NCI-H526 treated with DMSO at 0.1 percent for 48 hours (cell line): ENCODE measurements around the gene WDR45.

Experiments used
- DNase-seq: peaks from one replicate; lab custom pipeline; 2025; lab: John Stamatoyannopoulos, UW

WDR45 gene

DNA sequence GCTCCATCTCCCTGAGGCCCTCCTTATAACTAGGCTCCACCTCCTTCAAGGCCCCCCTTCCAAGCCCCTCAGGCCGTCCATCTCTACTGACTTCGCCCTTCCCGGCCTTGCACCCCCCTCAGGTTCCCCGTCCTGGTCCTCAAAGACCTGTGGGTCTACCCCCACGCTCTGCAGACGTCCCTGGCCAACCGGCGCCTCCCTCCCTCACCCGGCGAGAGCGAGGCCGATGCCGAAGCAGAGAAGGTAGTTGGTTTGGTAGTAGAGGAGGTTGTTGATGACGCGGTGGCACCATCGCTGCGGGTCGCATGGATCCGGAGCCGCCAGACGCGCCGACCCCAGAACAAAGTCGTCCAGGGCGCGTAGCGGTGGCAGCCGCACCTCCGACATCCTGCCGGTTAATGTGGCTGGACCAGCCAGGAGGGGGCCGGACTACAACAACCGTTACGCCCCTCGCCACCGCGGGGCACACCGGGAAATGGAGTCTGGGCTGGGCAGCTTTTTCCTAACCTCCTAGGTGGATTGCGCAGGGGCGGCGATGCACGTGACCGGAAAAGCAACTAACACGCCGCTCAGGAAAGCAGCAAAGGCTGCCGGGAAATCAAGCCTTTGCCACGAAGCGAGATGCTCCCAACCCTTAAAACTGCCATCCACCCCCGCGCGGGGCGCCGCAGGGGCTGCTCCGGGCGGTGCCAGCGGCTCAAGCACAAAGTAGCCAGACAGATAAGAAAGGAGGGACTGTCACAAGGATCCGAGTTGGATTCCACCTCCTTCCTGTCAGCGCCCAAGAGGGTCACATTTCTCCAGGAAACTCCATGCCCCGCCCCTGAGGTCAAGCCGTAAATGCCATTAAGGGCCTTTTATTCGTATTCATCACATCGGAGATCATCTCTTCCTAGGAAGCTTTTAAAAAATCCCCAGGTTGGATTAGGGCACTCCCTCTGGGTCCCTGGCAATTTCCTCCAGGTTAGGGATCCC lies 5.8 kb downstream of the WDR45 start, which contains the start of gene PRAF2:
TSS of gene PRAF2 (minus strand) at position 402 of the 975 bp plus-strand sequence. CDS start at position 387, 15 bp downstream.
- DNase-seq, result peak; percentile 83

DNA sequence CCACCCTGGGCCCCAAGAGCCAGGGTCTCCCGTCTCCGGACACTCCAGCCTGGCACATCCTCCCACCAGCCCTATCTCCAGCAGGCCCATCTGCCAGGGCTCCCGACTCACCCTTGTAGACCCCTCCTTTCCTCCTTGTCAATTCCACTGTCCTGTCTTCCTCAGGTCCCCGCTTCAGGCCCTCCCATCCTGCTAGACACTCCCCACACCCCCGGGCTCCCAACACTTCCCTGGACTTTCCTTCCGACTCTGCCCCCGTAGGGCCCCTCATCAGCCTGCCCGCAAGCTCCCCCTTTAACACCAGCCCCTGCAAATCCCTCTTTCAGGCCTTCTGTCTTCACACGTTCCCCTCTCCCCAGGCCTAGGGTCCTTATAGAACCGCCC lies 7.0 kb downstream of the WDR45 start:
- no peak for DNase-seq

DNA sequence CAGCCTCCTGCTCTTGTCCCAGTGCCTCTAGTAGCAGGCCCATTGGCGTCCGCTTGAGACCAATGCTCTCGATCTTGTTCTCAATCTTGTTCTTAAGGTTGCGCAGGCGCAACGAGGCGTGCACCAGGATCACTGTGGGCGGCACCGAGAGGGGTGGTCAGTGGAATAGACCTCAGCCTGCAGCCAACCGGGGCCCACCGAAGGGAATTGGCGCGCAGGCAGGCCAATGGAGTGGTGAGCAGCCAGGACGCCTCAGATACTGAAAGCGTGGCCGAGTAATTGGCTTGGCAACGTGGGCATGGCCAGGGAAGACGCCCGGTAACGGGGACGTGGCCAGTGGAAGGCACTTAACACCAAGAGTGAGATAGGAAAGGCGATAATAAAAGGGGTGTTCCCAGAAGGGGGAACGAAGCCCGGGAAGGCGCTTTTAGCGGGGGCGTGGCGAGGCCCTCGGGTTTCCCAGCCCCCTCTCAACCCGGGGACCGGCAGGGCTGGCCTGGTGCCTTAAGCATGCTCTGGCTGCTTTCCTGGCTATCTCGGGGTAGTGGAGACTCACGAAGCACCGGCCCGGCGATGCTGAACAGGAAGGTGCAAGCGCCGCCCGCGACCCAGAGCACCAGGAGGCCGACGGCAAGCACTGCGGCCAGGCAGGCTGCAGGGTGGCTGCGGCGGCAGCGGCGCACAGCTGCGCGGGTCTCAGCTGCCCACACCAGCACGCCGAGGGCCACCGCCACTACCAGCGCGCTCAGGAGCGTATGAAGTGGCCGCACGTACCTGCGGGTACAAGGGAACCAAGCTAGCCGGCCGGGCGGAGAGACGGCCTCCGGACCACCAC lies 7.6 kb downstream of the WDR45 start:
- no peak for DNase-seq

DNA sequence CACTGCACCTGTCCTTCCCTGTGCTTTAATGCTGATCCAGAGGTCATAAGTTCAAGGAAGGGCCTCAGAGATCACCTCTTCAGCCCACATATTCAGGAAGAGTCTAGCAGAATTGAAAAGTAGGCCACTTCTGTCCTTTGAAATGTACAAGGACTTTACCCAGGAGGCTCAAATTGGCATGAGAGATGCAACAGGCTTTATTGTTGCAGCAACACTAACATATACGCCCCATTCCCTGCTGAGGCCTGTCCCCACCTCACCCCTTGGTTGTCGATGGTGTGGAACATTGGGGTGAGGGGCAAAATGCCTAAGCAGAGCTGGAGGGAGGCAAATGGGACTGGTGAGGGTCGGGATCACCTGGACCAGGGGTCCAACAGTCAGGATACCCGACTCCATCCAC lies 8.7 kb downstream of the WDR45 start:
- DNase-seq, result no peak

DNA sequence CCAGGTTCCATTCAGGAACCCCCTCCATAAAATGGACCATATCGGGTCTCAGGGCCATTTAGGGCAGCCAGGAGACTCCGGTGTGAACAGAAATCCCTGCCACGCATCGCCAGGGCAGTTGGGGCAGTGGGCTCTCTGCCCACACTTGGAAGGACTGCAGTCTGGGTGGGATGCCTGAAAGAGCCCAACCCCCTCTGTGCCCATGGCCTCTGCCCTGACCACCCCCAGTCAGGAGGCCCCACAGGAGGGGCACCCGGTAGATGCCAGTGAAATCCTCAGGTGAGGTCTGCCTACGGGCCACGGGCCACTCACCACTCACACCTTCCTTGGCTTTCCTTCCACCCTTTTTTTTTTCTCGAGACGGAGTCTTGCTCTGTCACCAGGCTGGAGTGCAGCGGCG lies 10.6 kb downstream of the WDR45 start:
- no peak for DNase-seq

DNA sequence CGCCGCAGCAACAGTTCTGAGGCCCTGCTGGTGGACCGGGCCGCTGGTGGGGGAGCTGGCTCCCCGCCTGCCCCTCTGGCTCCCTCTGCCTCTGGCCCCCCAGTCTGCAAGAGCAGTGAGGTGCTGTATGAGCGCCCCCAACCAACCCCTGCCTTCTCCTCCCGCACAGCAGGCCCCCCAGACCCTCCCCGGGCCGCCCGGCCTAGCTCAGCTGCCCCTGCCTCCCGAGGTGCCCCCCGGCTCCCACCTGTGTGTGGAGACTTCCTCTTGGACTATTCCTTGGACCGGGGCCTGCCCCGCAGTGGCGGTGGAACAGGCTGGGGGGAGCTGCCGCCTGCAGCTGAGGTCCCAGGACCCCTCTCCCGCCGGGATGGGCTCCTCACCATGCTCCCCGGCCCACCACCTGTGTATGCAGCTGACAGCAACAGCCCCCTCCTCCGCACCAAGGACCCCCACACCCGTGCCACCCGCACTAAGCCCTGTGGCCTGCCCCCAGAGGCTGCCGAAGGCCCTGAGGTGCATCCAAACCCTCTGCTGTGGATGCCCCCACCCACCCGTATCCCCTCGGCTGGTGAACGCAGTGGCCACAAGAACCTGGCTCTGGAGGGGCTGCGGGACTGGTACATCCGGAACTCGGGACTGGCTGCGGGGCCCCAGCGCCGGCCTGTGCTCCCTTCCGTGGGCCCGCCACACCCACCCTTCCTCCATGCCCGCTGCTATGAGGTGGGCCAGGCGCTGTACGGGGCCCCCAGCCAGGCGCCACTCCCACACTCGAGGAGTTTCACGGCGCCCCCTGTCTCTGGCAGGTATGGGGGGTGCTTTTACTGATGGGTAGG lies 12.2 kb downstream of the WDR45 start:
- no peak for DNase-seq

DNA sequence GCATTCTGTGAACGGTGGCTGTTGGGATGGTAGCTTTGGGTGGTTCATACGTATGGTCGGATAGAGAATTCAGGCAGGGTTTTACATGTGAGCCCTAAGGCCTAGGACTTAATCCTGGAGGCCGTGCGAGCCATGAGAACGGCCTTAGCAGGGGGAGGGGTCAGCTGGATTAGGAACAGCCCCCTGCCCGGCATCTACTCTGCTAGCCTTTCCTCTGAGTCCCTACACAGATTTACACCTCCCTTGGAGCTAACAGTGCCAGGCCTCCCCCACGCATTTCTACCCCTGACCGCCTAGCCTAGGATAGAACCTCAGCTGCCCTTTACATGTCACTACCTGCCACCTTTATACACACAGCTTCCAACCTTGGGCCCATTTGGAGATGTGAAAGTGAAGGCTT lies 13.0 kb downstream of the WDR45 start:
- DNase-seq, result no peak

DNA sequence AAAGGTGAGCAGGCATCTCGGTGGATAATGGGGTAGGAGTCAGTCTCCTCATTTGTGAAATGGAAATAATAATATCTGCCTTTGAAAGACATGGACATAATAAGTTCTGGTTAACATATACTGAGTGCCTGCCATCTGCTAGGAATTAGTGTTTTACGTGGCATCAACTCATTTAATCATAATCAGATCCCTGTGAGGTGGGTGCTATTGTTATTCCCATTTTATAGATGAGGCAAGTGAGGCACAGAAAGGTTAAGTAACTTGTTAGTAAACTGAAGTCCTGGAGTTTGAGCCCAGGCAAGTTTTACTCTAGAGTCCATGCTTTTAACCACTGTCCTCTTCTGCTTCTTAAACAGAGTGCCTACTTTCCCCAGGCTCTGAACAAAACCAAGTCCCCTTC lies 13.4 kb downstream of the WDR45 start:
- DNase-seq, result no peak

DNA sequence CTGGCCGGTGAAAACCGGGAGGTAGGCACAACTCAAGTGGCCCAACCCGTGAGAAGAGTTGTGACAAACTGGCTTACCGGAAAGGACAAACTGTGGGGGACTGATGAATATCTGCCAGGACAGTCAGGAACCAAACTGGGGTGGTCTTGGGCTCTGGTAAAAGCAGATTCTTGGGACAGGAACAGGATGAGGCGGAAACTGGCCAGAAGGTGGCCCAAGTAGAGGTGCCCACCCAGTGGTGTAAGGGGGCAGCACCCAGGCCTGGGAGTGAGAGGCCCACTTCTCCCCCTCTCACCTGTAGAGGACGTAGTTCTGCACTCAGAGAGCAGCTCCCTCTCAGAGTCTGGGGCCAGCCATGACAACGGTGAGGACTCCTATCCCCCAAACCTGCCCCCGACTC lies 15.0 kb downstream of the WDR45 start:
- no peak for DNase-seq

DNA sequence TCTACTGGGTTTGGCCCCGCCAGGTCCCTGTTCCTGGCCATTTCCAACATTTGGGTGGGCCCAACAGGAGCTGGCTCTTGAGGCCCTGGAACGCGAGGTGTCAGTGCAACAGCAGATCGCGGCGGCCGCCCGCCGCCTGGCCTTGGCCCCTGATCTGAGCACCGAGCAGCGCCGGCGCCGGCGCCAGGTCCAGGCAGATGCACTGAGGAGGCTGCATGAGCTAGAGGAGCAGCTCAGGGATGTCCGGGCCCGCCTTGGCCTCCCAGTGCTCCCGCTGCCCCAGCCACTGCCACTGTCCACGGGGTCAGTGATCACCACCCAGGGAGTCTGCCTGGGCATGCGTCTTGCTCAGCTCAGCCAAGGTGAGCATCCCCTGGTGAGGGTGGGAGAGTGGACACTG lies 15.4 kb downstream of the WDR45 start:
- no peak for DNase-seq

DNA sequence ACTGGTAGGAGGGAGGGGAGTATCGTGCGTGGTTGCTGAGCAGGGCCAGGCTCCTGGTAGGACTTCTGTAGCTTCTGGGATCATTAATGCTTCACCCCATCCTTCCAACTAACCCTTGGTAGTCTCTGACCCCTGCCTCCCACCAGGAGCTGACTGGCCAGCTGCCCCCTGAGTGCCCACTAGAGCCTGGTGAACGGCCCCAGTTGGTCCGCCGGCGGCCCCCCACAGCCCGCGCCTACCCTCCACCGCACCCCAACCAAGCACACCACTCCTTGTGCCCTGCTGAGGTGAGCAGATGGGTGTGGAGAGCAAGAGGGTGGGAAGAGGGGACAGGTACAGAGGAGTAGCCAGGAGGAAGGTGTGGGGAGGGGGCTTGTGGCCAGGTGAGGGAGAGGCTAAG lies 16.0 kb downstream of the WDR45 start:
- no peak for DNase-seq

DNA sequence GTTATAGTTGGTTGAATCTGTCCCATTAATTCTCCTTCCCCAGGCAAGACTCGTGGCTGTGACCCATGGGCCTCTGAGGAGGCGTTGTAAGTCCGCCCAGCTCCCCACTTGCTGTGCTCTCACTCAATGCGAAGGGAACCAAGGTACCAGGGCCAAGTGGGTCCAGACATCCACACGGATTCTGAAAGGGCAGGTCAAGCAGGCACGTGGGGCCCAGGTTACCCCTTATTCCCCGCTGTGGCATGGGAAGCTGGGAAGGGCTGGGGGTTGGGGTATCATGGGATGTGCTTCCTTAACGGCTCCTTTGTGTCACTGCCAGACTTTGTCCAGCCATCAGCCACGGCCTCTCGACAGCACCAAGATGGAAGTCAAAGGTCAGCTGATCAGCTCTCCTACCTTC lies 17.8 kb downstream of the WDR45 start:
- DNase-seq, result no peak

DNA sequence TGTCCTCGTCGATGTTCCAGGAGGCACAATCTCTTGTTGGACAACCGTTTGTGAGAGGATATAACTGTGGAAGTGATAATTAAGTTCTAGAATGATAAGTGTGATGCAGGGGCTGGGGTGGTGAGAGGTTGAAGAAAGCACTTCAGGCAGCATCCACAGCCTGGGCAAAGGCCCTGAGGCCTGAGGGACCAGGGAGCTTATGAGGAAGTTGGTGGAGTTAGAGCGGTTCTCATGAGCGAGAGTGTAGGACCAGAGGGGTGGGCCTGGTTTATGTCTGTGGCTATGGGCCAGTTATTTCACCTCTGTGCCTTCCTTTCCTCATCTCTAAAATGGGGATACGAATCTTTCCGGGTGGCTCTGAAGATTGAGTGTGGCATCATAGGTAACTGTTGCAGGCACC lies 18.2 kb downstream of the WDR45 start:
- no peak for DNase-seq

DNA sequence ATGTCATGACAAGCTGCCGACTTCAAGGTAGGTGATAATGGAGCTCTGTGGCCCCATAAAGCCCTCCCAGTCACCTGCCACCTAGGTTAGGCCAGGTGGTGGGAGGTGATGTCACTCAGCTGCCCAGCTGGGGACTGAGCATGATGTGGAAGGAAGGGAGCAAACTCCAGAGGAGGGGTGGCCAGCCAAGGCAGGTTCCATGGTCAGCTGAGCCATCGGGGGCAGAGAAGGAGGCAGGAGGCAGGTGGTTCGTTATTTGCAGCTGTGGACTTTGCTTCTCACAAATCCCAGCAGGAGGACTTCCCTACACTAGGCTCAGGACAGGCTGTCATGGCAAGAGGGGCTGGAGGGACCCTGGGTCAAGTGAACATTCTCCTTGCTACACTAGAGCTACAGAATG lies 18.8 kb downstream of the WDR45 start:
- no peak for DNase-seq

DNA sequence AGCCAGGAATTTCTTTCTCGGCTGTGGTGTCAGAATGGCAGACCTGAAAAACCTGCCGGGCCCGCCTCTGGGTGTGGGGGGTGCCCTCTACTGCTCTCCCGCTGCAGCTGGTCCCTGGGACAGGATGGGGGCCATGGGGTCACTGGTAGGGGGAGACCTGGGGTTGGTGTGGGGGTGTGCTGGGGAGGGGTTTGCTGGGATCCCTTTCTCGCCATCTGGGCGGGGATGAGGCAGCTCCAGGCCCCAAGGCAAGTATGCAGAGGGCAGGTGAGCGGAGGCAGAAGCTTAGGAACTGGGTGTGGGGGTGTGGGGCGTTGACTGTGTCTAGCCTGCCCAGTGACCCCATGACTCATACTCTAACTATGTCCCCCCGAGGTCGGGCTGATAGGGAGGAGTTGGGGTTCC lies 20.0 kb downstream of the WDR45 start:
- DNase-seq, result no peak

DNA sequence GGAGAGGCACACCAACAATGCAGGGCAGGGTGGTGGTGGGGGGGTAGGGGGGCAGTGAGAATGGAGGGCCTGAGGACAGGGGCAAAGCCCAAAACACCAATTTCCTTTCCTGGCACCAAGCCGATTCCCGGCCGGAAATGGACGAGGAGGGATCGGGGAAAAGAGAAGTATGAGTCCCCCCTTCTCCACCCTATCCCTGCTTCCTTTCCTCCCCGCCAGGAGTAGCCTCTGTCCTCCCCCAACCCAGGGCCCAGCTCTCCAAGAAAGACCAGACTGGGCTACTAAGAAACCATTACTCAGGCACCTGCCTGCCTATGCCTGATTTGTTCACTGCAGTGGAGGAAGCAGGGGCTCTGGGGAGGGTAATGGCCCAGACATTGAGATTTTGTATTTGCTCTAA lies 20.5 kb downstream of the WDR45 start:
- no peak for DNase-seq

DNA sequence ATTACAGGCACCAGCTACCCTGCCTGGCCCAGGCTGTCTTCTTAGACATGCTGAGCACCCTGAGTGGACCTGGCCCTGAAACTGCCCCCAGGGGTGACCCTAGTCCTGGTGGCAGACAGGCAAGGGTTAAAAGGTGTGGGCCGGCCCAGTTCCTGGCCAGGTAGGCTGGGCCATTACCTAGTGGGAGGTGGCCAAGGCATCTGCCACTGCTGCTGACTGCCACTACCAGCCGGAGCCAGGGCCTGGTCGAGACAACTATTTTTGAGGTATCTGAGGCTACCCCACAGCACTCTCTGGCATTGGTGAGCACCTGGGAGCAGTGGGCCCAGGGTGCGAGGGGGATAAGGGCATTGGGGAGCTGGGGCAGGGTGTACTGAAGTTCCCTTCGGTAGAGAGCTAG lies 20.9 kb downstream of the WDR45 start, which contains the start of gene CCDC120:
TSS of gene CCDC120 (plus strand) at position 206 of the 400 bp plus-strand sequence. CDS start 3,043 bp downstream, outside the sequence.
- no peak for DNase-seq

DNA sequence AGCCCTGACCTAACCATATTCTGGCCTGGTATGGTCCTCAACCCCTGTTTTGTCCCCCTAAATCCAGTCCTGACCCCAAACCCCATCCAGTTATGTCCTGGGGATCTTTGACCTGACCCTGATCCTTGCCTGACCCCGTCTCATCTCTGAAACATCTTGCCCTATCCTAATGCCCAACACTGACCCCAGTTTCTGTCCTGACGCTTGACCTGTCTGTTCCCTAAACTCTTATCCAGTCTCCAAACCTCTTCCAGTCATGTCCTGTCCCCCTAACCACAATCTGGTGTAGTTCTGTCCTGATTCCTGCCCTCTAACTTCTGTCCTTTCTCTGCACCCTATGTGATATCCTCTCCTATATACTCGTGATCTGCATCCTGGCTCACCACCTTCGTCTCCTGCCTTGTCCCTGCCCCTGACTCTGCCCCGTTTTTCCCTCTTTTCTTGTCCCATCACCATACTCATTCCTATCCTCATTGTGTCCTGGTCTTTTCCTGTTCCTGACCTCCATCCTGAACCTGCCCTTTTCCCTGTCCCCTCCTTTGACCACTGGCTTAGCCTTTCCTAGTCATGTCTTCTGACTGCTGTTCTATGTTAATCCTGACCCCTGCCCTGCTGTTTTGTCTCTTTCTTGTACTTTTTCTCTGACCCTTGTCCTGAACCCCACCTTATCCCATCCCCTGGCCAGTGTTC lies 25.5 kb downstream of the WDR45 start:
- no peak for DNase-seq

DNA sequence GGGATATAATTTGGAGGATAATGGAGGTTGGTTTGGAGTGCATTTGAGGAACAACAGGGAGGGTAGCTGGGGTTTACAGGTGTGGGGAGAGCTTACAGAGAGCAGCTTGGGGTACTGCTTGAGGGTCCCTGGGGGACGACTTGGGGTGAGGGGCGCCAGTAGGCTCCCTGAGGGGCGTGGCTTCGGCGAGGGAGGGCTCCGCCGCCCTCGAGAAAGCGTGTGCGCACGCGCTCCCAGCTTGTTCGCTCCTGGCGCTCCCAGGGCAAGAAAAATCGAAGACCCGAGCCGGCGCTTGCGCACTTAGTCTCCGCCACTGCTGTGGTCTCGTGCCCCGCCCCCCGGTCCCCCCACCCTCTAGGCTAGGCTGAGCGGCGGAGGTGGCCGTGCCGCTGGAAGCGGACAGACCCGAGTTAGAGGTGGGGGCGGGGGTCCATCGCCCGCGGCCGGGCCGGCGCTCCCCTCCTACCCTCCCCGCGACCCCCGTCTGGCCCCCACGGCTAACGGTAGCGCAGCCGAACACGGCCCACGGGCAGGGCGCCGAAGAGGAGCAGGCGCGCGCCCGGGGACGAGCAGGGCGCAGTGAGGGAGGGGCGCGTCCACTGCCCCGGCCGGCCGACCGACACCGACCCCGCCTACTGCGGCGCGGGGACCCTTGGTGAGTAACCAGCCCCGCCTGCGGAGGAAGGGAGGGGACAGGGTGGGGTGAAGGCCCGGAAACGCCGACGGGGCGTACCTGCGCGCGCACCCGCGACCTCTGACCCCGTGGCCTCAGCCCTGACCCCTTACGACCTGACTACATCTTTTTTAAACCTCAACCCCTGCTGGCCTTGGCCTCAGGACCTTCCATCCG lies 26.2 kb downstream of the WDR45 start:
- DNase-seq, result peak; percentile 41

DNA sequence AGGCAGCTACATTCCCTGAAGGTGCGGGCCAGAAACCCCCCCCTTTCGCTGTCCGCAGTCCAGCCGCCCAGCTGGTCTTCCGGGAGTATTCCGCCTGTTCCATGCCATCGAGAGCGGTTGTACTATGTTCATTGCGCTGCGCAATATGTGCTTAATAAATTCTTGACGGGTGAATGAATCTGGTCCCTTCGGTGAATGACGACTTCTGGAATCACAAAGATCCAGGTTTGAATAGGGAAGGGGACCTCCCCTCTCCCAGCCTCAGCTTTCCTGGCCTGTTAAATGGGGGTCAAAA lies 35.8 kb downstream of the WDR45 start:
- no peak for DNase-seq
